ENCODE data around the gene FCN1.

DNA sequence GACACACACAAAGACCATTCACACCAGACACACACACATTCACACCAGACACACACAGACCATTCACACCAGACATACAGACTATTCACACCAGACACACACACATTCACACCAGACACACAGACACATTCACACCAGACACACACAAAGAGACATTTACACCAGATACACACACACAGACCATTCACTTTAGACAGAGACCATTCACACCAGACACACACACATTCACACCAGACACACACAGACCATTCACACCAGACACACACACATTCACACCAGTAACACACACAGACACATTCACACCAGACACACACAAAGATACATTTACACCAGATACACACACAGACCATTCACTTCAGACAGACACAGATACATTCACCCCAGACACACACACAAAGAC lies 29.0 kb upstream of the FCN1 start:
- no peak for TF ChIP-seq RARB (CRISPR knock-in tag; IDR thresholded peaks at IDR 0.05)
- TF ChIP-seq, protein P1, sequence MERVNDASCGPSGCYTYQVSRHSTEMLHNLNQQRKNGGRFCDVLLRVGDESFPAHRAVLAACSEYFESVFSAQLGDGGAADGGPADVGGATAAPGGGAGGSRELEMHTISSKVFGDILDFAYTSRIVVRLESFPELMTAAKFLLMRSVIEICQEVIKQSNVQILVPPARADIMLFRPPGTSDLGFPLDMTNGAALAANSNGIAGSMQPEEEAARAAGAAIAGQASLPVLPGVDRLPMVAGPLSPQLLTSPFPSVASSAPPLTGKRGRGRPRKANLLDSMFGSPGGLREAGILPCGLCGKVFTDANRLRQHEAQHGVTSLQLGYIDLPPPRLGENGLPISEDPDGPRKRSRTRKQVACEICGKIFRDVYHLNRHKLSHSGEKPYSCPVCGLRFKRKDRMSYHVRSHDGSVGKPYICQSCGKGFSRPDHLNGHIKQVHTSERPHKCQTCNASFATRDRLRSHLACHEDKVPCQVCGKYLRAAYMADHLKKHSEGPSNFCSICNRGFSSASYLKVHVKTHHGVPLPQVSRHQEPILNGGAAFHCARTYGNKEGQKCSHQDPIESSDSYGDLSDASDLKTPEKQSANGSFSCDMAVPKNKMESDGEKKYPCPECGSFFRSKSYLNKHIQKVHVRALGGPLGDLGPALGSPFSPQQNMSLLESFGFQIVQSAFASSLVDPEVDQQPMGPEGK (CRISPR knock-in tag; IDR thresholded peaks at IDR 0.05; ENCODE audit: borderline replicate concordance), result no peak
- TF ChIP-seq, protein P2, sequence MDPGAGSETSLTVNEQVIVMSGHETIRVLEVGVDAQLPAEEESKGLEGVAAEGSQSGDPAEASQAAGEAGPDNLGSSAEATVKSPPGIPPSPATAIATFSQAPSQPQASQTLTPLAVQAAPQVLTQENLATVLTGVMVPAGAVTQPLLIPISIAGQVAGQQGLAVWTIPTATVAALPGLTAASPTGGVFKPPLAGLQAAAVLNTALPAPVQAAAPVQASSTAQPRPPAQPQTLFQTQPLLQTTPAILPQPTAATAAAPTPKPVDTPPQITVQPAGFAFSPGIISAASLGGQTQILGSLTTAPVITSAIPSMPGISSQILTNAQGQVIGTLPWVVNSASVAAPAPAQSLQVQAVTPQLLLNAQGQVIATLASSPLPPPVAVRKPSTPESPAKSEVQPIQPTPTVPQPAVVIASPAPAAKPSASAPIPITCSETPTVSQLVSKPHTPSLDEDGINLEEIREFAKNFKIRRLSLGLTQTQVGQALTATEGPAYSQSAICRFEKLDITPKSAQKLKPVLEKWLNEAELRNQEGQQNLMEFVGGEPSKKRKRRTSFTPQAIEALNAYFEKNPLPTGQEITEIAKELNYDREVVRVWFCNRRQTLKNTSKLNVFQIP (CRISPR knock-in tag; IDR thresholded peaks at IDR 0.05; ENCODE audit: borderline replicate concordance, low read depth), result no peak
- no peak for TF ChIP-seq ZNF8 (CRISPR knock-in tag; IDR thresholded peaks at IDR 0.05)
- TF ChIP-seq ZFP30 (CRISPR knock-in tag; IDR thresholded peaks at IDR 0.05), result no peak
- TF ChIP-seq, protein P3, sequence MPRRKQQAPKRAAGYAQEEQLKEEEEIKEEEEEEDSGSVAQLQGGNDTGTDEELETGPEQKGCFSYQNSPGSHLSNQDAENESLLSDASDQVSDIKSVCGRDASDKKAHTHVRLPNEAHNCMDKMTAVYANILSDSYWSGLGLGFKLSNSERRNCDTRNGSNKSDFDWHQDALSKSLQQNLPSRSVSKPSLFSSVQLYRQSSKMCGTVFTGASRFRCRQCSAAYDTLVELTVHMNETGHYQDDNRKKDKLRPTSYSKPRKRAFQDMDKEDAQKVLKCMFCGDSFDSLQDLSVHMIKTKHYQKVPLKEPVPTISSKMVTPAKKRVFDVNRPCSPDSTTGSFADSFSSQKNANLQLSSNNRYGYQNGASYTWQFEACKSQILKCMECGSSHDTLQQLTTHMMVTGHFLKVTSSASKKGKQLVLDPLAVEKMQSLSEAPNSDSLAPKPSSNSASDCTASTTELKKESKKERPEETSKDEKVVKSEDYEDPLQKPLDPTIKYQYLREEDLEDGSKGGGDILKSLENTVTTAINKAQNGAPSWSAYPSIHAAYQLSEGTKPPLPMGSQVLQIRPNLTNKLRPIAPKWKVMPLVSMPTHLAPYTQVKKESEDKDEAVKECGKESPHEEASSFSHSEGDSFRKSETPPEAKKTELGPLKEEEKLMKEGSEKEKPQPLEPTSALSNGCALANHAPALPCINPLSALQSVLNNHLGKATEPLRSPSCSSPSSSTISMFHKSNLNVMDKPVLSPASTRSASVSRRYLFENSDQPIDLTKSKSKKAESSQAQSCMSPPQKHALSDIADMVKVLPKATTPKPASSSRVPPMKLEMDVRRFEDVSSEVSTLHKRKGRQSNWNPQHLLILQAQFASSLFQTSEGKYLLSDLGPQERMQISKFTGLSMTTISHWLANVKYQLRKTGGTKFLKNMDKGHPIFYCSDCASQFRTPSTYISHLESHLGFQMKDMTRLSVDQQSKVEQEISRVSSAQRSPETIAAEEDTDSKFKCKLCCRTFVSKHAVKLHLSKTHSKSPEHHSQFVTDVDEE (CRISPR knock-in tag; IDR thresholded peaks at IDR 0.05), result no peak
- no peak for TF ChIP-seq ZNF565 (CRISPR knock-in tag; conservative IDR thresholded peaks at IDR 0.05; ENCODE audit: low read depth)
- no peak for TF ChIP-seq TCF4 (CRISPR knock-in tag; IDR thresholded peaks at IDR 0.05; ENCODE audit: borderline replicate concordance)
- no peak for TF ChIP-seq TOX (CRISPR knock-in tag; IDR thresholded peaks at IDR 0.05; ENCODE audit: borderline replicate concordance)
- no peak for TF ChIP-seq ARNTL (CRISPR knock-in tag; IDR thresholded peaks at IDR 0.05; ENCODE audit: borderline replicate concordance, low read depth)
- TF ChIP-seq ZNF70 (CRISPR knock-in tag; IDR thresholded peaks at IDR 0.05), result no peak
- no peak for TF ChIP-seq ZFP3 (CRISPR knock-in tag; IDR thresholded peaks at IDR 0.05)
- no peak for TF ChIP-seq PPARA (CRISPR knock-in tag; IDR thresholded peaks at IDR 0.05; ENCODE audit: borderline replicate concordance)

Data from SK-N-SH treated with all-trans-retinoic acid at 6 μM for 48 hours (cell line).